ENCODE results near the gene PSMA7.

The PSMA7 gene

GRCh38 chr20:62128502-62128901, 14.7 kb downstream of the PSMA7 start:
- intact Hi-C loops (cut with DNase I; ENCODE audit: low total_unique reads) = no loop called here
- no peak for DNase-seq

GRCh38 chr20:62127799-62128198, 15.4 kb downstream of the PSMA7 start:
- H3K36me3 ChIP-seq = peaks cover 74 to 85% (median 76%) of the 10 kb centered on the region in 3 donors
- H3K27me3 ChIP-seq = no peaks in the 10 kb centered on the region
- H3K4me3 ChIP-seq = no peak overlapping the region
- DNase-seq = no peak
- no peak overlapping the region for H3K27ac ChIP-seq
- peaks cover 0 to 17% (median 15%) of the 10 kb centered on the region in 4 donors for H3K4me1 ChIP-seq
- TF ChIP-seq, protein P1, sequence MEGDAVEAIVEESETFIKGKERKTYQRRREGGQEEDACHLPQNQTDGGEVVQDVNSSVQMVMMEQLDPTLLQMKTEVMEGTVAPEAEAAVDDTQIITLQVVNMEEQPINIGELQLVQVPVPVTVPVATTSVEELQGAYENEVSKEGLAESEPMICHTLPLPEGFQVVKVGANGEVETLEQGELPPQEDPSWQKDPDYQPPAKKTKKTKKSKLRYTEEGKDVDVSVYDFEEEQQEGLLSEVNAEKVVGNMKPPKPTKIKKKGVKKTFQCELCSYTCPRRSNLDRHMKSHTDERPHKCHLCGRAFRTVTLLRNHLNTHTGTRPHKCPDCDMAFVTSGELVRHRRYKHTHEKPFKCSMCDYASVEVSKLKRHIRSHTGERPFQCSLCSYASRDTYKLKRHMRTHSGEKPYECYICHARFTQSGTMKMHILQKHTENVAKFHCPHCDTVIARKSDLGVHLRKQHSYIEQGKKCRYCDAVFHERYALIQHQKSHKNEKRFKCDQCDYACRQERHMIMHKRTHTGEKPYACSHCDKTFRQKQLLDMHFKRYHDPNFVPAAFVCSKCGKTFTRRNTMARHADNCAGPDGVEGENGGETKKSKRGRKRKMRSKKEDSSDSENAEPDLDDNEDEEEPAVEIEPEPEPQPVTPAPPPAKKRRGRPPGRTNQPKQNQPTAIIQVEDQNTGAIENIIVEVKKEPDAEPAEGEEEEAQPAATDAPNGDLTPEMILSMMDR (IDR thresholded peaks at IDR 0.05) = no peak
- intact Hi-C loops (cut with DNase I; ENCODE audit: low total_unique reads) = no loop called here
- H3K9me3 ChIP-seq = no peaks in the 10 kb centered on the region

More at GRCh38 chr20:62128502-62128901, 14.7 kb downstream of the PSMA7 start:
- TF ChIP-seq, protein P1 (IDR thresholded peaks at IDR 0.05) = no peak
- Histone ChIP-seq H3K4me3 (no peak overlapping the region), H3K27ac (no peak overlapping the region), H3K9me3 (no peaks in the 10 kb centered on the region), H3K4me1 (peaks cover 0 to 11% (median 10%) of the 10 kb centered on the region in 4 donors), H3K27me3 (no peaks in the 10 kb centered on the region), H3K36me3 (peaks cover 79 to 92% (median 83%) of the 10 kb centered on the region in 3 donors)

DNA sequence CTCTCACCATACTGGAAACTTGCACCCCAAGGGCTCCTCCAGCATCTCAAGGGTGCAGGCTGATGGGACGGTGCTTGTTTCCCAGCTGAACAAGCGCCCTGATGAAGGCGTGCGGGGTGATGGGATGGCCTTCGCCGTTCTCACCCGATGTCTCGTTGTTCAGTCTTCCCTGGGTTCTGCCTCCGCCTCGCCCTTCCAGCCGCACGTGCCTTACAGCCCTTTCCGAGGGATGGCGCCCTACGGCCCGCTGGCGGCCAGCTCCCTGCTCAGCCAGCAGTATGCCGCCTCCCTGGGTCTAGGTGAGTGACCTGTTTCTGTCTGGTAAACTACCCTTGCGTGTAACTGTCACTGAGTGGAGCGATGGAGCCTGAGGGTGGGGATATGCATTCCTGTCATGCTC, 17.1 kb downstream of the PSMA7 start:
- intact Hi-C loops (cut with DNase I; ENCODE audit: low total_unique reads) = no loop called here
- TF ChIP-seq, protein P1 (IDR thresholded peaks at IDR 0.05) = no peak
- peaks cover 59 to 68% (median 60%) of the 10 kb centered on the region in 3 donors for H3K36me3 ChIP-seq
- DNase-seq = no peak
- no peak overlapping the region for H3K27ac ChIP-seq
- H3K27me3 ChIP-seq = no peaks in the 10 kb centered on the region
- no peak overlapping the region for H3K4me3 ChIP-seq
- H3K9me3 ChIP-seq = no peaks in the 10 kb centered on the region
- peaks cover 0 to 20% (median 15%) of the 10 kb centered on the region in 4 donors for H3K4me1 ChIP-seq

DNA sequence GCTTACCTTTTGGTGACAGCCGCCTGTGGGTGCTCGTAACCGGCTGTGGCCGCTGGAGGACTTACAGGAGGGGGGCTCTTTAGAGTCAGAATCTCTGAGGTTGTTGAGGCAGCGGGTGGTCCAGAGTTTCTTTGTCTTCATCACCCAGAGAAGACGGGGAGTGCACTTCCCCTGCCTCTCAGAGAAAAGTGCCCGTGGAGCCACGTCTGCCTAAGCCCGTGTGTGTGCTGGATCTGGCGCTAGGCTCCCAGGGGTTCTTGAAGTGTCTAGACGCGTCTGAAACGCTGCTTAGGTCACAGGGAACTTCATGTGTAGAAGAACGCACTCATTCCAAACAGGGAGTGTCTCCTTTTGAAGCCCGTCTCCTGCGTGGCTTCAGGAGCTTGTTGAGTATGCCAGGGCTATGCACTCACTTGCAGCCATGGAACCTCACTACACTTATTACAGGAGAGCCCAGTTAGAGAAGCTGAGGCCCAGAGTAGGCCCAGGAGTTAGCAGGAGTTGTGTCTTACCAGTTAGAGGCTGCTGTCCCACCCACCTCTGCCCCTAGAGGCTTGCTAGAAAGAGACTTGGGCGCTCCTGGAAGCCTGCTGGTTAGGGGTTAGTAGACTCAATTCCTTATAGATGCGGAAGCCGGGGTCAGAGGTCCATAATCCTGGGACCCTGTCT, 19.6 kb downstream of the PSMA7 start:
- H3K27ac ChIP-seq = peak overlapping the region; percentile 82 to 86
- DNase-seq = no peak
- H3K9me3 ChIP-seq = no peaks in the 10 kb centered on the region
- TF ChIP-seq, protein P1 (IDR thresholded peaks at IDR 0.05) = no peak
- peak overlapping the region; percentile 86 to 87 for H3K4me3 ChIP-seq
- intact Hi-C loops (cut with DNase I; ENCODE audit: low total_unique reads) = loop anchor here (2.0 to 5.0 kb wide), 2 partner anchors 19 to 56 kb away; partner anchors contain the start of genes PSMA7, SS18L1 and TAF4
- peaks cover 0 to 39% (median 36%) of the 10 kb centered on the region in 4 donors for H3K4me1 ChIP-seq
- peaks cover 34 to 43% (median 38%) of the 10 kb centered on the region in 3 donors for H3K36me3 ChIP-seq
- H3K27me3 ChIP-seq = no peaks in the 10 kb centered on the region

DNA sequence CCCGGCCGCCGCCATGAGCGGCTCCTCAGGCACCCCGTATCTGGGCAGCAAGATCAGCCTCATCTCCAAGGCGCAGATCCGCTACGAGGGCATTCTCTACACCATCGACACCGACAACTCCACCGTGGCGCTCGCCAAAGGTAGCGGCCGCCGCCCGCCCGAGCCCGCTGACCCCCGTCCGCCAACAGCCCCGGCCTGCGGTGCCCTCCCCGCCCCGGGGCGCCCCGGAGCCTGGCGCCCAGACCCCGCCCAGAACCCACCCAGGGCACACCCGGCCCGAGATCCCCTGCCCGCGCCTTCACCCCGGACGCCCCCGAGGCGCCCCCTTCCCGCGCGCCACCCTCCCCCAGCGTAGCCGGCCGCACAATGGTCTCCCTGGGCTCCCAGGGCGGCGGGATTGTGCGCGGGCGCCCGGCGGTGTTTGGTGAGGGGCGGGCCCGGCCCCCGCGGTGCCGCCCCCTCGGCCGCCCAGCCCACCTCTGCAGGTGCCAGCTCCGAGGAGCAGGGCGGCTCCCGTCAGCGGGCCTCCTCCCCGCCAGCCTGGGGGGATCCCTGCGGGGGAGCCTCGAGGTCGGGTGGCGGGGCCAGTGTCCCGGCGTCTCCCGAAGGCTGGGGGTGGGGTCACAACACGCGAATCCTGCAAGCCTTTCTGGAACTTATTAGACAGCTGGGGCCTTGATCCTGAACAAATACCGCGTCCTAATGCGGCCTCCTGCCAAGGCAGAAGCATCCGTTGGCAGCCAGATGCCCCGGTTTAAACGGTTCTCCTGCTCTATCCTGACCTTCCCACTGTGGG, 20.3 kb downstream of the PSMA7 start:
- Histone ChIP-seq H3K27ac (peak overlapping the region; percentile 82 to 86), H3K27me3 (peaks cover 0 to 3% of the 10 kb centered on the region in 2 donors), H3K9me3 (no peaks in the 10 kb centered on the region), H3K36me3 (peaks cover 28 to 35% (median 34%) of the 10 kb centered on the region in 3 donors), H3K4me3 (peak overlapping the region; percentile 86 to 87), H3K4me1 (peaks cover 0 to 39% (median 36%) of the 10 kb centered on the region in 4 donors)
- TF ChIP-seq, protein P1 (IDR thresholded peaks at IDR 0.05) = no peak
- intact Hi-C loops (cut with DNase I; ENCODE audit: low total_unique reads) = loop anchor here (2.0 to 5.0 kb wide), 2 partner anchors 20 to 56 kb away; partner anchors contain the start of genes PSMA7, SS18L1 and TAF4
- peak in 1 of 2 donors; percentile 79 for DNase-seq

Measured in tibial artery (tissue), 4 donors.